Sigmoid colon (tissue), 4 donors: Measurements from ENCODE around the gene NCKAP5.

ENCODE experiments used
- POLR2A ChIP-seq, 2 donors: fragments of 450-650 bp; IDR thresholded peaks; one replicate each; pipeline ENCODE4 v1.6.1; 2016; ENCODE audit warnings: antibody characterized with exemption in 2 of 2, mild to moderate bottlenecking in 2 of 2, moderate library complexity in 2 of 2
- POLR2AphosphoS5 ChIP-seq, 4 donors: sonication (generic); formaldehyde crosslinking; IDR thresholded peaks; one replicate each; pipeline ENCODE4 v1.6.1; 2017; ENCODE audit warnings: antibody characterized with exemption in 4 of 4
- TF ChIP-seq, protein P1 (sequence below), 4 experiments: fragments of 450-650 bp in 3 of 4; fragments of 200-600 bp in 1 of 4; IDR thresholded peaks; one replicate each; pipeline ENCODE4 v1.5.1; 2016 to 2019; ENCODE audit warnings: antibody characterized with exemption in 4 of 4, mild to moderate bottlenecking in 3 of 4, moderate library complexity in 2 of 4

DNA sequence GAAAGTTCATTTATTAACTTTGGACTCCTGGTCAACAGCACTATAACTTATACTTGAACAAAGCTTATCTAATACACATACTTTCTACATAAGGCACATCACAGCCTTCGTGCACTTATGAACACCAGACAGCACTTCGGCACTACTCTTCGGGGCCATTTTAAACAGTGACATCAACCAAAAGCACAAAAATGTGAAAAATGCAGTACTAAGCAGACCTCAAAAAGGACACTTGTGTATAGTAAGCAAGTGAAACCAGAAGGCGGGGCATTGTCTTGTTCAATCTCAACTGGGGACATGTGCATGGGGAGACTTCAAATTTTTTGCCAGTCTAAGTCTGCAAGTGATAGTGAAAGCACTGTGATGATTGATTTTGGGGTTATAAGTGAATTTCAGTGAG lies 163.0 kb downstream of the NCKAP5 start:
- TF ChIP-seq, protein P1, sequence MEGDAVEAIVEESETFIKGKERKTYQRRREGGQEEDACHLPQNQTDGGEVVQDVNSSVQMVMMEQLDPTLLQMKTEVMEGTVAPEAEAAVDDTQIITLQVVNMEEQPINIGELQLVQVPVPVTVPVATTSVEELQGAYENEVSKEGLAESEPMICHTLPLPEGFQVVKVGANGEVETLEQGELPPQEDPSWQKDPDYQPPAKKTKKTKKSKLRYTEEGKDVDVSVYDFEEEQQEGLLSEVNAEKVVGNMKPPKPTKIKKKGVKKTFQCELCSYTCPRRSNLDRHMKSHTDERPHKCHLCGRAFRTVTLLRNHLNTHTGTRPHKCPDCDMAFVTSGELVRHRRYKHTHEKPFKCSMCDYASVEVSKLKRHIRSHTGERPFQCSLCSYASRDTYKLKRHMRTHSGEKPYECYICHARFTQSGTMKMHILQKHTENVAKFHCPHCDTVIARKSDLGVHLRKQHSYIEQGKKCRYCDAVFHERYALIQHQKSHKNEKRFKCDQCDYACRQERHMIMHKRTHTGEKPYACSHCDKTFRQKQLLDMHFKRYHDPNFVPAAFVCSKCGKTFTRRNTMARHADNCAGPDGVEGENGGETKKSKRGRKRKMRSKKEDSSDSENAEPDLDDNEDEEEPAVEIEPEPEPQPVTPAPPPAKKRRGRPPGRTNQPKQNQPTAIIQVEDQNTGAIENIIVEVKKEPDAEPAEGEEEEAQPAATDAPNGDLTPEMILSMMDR (IDR thresholded peaks at IDR 0.05), result no peak
- TF ChIP-seq POLR2A (IDR thresholded peaks at IDR 0.05) (no peak), POLR2AphosphoS5 (IDR thresholded peaks at IDR 0.05) (no peak)
